NCI-H748 treated with DMSO at 0.1 percent for 48 hours (cell line): ENCODE measurements around the gene CEP55.
"Not testable (repeated sequence)": the region's sequence is repeated elsewhere in the genome, so short reads cannot be mapped to it uniquely, and the experiment has no call there.

Source experiments
- DNase-seq: peaks from one replicate; lab custom pipeline; 2025; lab: John Stamatoyannopoulos, UW

The CEP55 gene

GRCh38 chr10:93496322-93497041, at the start of gene CEP55:
CEP55 (plus strand) TSS chr10:93496612; CDS start chr10:93500052, 3,440 bp downstream.
- peak; percentile 78 for DNase-seq

GRCh38 chr10:93447019-93447418, 49.4 kb upstream of the CEP55 start:
- no peak for DNase-seq

- no peak for DNase-seq
Measured at GRCh38 chr10:93447970-93448369, 48.4 kb upstream of the CEP55 start.

GRCh38 chr10:93451244-93451947, 45.0 kb upstream of the CEP55 start:
- DNase-seq: no peak

- DNase-seq: no peak
Measured at GRCh38 chr10:93452143-93452542, 44.3 kb upstream of the CEP55 start.

GRCh38 chr10:93454146-93454545, 42.3 kb upstream of the CEP55 start:
- DNase-seq: no peak

- DNase-seq: no peak
Measured at GRCh38 chr10:93454736-93455135, 41.7 kb upstream of the CEP55 start.

GRCh38 chr10:93456480-93456879, 39.9 kb upstream of the CEP55 start:
- no peak for DNase-seq

- no peak for DNase-seq
Measured at GRCh38 chr10:93457511-93457910, 38.9 kb upstream of the CEP55 start.

- no peak for DNase-seq
Measured at GRCh38 chr10:93458821-93459257, 37.6 kb upstream of the CEP55 start.

GRCh38 chr10:93459466-93459865, 36.9 kb upstream of the CEP55 start:
- no peak for DNase-seq

- no peak for DNase-seq
Measured at GRCh38 chr10:93461109-93461806, 35.2 kb upstream of the CEP55 start.

- DNase-seq: no peak
Measured at GRCh38 chr10:93461807-93462178, 34.6 kb upstream of the CEP55 start.

GRCh38 chr10:93462371-93462770, 34.0 kb upstream of the CEP55 start:
- no peak for DNase-seq

- DNase-seq: no peak
Measured at GRCh38 chr10:93462881-93463280, 33.5 kb upstream of the CEP55 start.

- no peak for DNase-seq
Measured at GRCh38 chr10:93463723-93464476, 32.5 kb upstream of the CEP55 start.

- DNase-seq: no peak
Measured at GRCh38 chr10:93464776-93465388, 31.5 kb upstream of the CEP55 start.

GRCh38 chr10:93465806-93466675, 30.4 kb upstream of the CEP55 start:
- DNase-seq: no peak

GRCh38 chr10:93467635-93468034, 28.8 kb upstream of the CEP55 start:
- not testable (repeated sequence) for DNase-seq

GRCh38 chr10:93468461-93469213, 27.8 kb upstream of the CEP55 start:
- DNase-seq: no peak
